Peyer's patch (tissue), 4 donors: ENCODE measurements around the gene ADGRB3.

Experiments
- POLR2A ChIP-seq, 2 donors: fragments of 450-650 bp; IDR thresholded peaks; one replicate each; pipeline ENCODE4 v1.5.1; 2017; ENCODE audit warnings: antibody characterized with exemption in 2 of 2, mild to moderate bottlenecking in 2 of 2, moderate library complexity in 2 of 2
- TF ChIP-seq, protein P1 (sequence below), 6 experiments: fragments of 450-650 bp in 4 of 6; fragments of 200-600 bp in 2 of 6; sonication (generic) in 1 of 6; IDR thresholded peaks; one replicate each; pipeline ENCODE4 v1.5.1; 2017 to 2019; ENCODE audit warnings: antibody characterized with exemption in 6 of 6, mild to moderate bottlenecking in 3 of 6, moderate library complexity in 1 of 6

DNA sequence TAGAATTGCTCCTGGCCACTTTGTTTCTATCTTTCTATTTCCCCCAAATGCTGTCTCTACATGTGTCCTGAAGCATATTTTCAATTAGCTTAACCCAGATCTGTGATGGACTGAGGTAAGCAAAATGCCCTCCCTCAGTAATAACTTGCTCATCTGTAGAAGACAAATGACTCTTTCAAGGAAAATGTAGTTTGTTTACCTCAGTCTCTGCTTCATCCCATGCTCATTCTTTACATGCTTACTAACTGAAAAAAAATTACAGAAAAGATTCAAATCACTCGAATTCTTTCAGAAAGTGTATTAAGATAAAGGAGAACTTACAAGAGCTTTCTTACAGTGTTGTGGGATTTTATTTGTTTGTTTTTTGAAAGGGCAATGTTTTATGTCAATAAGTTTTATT lies 630.6 kb downstream of the ADGRB3 start:
- no peak for TF ChIP-seq POLR2A (IDR thresholded peaks at IDR 0.05)
- TF ChIP-seq, protein P1, sequence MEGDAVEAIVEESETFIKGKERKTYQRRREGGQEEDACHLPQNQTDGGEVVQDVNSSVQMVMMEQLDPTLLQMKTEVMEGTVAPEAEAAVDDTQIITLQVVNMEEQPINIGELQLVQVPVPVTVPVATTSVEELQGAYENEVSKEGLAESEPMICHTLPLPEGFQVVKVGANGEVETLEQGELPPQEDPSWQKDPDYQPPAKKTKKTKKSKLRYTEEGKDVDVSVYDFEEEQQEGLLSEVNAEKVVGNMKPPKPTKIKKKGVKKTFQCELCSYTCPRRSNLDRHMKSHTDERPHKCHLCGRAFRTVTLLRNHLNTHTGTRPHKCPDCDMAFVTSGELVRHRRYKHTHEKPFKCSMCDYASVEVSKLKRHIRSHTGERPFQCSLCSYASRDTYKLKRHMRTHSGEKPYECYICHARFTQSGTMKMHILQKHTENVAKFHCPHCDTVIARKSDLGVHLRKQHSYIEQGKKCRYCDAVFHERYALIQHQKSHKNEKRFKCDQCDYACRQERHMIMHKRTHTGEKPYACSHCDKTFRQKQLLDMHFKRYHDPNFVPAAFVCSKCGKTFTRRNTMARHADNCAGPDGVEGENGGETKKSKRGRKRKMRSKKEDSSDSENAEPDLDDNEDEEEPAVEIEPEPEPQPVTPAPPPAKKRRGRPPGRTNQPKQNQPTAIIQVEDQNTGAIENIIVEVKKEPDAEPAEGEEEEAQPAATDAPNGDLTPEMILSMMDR (IDR thresholded peaks at IDR 0.05): no peak
